GM12878 (cell line): ENCODE results near the gene HID1. TPM values are rescaled to one million over a fixed set of nuclear protein-coding genes. Genes with fewer than 3 reads are reported as not detected.

Source experiments
- ATAC-seq: fragments of 200-7000 bp; cut with Tn5 transposase; 3 replicates; pipeline ENCODE4 v1.9.1; 2020; ENCODE audit warnings: mild to moderate bottlenecking, moderate library complexity
- BruUV-seq: library from RNA; stranded (reverse); fragments of 400-500 nt; replicated peaks from 2 replicates; lab custom pipeline; 2021; lab: Mats Ljungman, UMichigan
- CTCF ChIA-PET: fragments of 300-600 bp; sonication (Branson Sonifier 250); formaldehyde crosslinking; extraction: SDS; loops from one replicate; lab custom pipeline; 2021; ENCODE audit warnings: inconsistent platforms; lab: Yijun Ruan, JAX
- POLR2A ChIA-PET: fragments of 350-600 bp; formaldehyde crosslinking; extraction: SDS; loops from one replicate; lab custom pipeline; 2021; ENCODE audit warnings: inconsistent platforms; lab: Charles Lee
- RAD21 ChIA-PET: fragments of 300-600 bp; sonication (Branson Sonifier 250); formaldehyde crosslinking; loops from one replicate; lab custom pipeline; 2023; ENCODE audit warnings: antibody characterized with exemption; ENCODE audit not compliant: unreplicated experiment; lab: Charles Lee
- SMC1A ChIA-PET: fragments of 300-600 bp; sonication (Branson Sonifier 250); formaldehyde crosslinking; loops from one replicate; lab custom pipeline; 2023; ENCODE audit not compliant: unreplicated experiment, uncharacterized antibody; lab: Charles Lee
- DNase-seq: peaks from one replicate; pipeline ENCODE4 v3.0.0-alpha.2; 2011; ENCODE audit warnings: low read depth, low spot score
- FAIRE-seq: peaks from 3 replicates; lab custom pipeline; 2011; peaks lifted over from hg19 to GRCh38; lab: Jason Lieb, UNC
- H2AFZ ChIP-seq: 2 replicates; pipeline ENCODE4 v1.6.0; 2011; ENCODE audit warnings: low read depth, low read length, control low read depth; ENCODE audit not compliant: control insufficient read depth
- H3K27ac ChIP-seq: 2 replicates; pipeline ENCODE4 v1.5.1; 2011; ENCODE audit warnings: control low read depth; ENCODE audit not compliant: control insufficient read depth, insufficient read depth
- H3K27me3 ChIP-seq, 2 experiments: replicated peaks in 1 of 2; 2 replicates each; pipeline versions ENCODE4 v1.6.0 to v1.6.1; 2011; ENCODE audit warnings: low read length in 1 of 2; ENCODE audit not compliant: control insufficient read depth in 2 of 2, insufficient read depth in 2 of 2
- H3K36me3 ChIP-seq, 2 experiments: 2 replicates each; pipeline ENCODE4 v1.5.1; 2011; ENCODE audit warnings: low read length in 1 of 2; ENCODE audit not compliant: control insufficient read depth in 2 of 2, insufficient read depth in 2 of 2
- H3K4me1 ChIP-seq: 2 replicates; pipeline ENCODE4 v1.6.1; 2011; ENCODE audit warnings: mild to moderate bottlenecking, low read length, moderate library complexity, mixed read lengths; ENCODE audit not compliant: control insufficient read depth, insufficient read depth
- H3K4me2 ChIP-seq: 2 replicates; pipeline ENCODE4 v1.6.0; 2011; ENCODE audit warnings: control low read depth; ENCODE audit not compliant: control insufficient read depth, insufficient read depth
- H3K4me3 ChIP-seq: fragments of 200-600 bp; sonication (generic); 2 replicates; pipeline ENCODE4 v1.5.1; 2016
- H3K79me2 ChIP-seq: 2 replicates; pipeline ENCODE4 v1.6.0; 2011; ENCODE audit warnings: low read length; ENCODE audit not compliant: control insufficient read depth, insufficient read depth
- H3K9ac ChIP-seq: 2 replicates; pipeline ENCODE4 v1.8.0; 2011; ENCODE audit warnings: low read length, control low read depth, mixed read lengths; ENCODE audit not compliant: control insufficient read depth, insufficient read depth
- H3K9me3 ChIP-seq: replicated peaks from 3 replicates; pipeline ENCODE4 v1.5.1; 2011; ENCODE audit warnings: mild to moderate bottlenecking, low read length; ENCODE audit not compliant: control insufficient read depth, insufficient read depth
- H4K20me1 ChIP-seq: 2 replicates; pipeline ENCODE4 v1.6.0; 2011; ENCODE audit not compliant: control insufficient read depth, insufficient read depth
- CBFB ChIP-seq: IDR thresholded peaks from 2 replicates; pipeline ENCODE4 v1.6.1; 2016; ENCODE audit warnings: antibody characterized with exemption, low read depth
- EED ChIP-seq: sonication (generic); IDR thresholded peaks from 2 replicates; pipeline ENCODE4 v1.6.1; 2016; ENCODE audit warnings: antibody characterized with exemption, low read depth
- EGR1 ChIP-seq, 2 experiments: IDR thresholded peaks; 1 replicate in 1 of 2; 2 replicates in 1 of 2; pipeline ENCODE4 v1.6.1; 2011 to 2012; ENCODE audit warnings: low read depth in 2 of 2, low read length in 2 of 2, borderline replicate concordance in 1 of 2, mild to moderate bottlenecking in 1 of 2, moderate library complexity in 1 of 2
- EZH2 ChIP-seq: IDR thresholded peaks from 2 replicates; pipeline ENCODE4 v1.6.1; 2012; ENCODE audit warnings: low read depth, mild to moderate bottlenecking, control low read depth, inconsistent platforms, low read length, borderline replicate concordance; ENCODE audit not compliant: control insufficient read depth
- HCFC1 ChIP-seq: fragments of 150-350 bp; IDR thresholded peaks from 2 replicates; pipeline ENCODE4 v1.6.1; 2014; ENCODE audit warnings: low read length
- KLF5 ChIP-seq: fragments of 450-650 bp; IDR thresholded peaks from 2 replicates; pipeline ENCODE4 v1.6.1; 2014; ENCODE audit warnings: mild to moderate bottlenecking; ENCODE audit not compliant: partially characterized antibody
- MTA3 ChIP-seq: IDR thresholded peaks from 2 replicates; pipeline ENCODE4 v1.6.1; 2012; ENCODE audit warnings: low read length, inconsistent platforms, borderline replicate concordance
- PML ChIP-seq: IDR thresholded peaks from 2 replicates; pipeline ENCODE4 v1.6.1; 2012; ENCODE audit warnings: low read length, inconsistent platforms
- RAD51 ChIP-seq: fragments of 450-650 bp; IDR thresholded peaks from 2 replicates; pipeline ENCODE4 v1.6.1; 2016; ENCODE audit warnings: moderate library complexity, mild to moderate bottlenecking, inconsistent platforms
- RCOR1 ChIP-seq: conservative IDR thresholded peaks from 2 replicates; pipeline ENCODE4 v1.6.1; 2012; ENCODE audit warnings: low read depth, low read length, improper control_type of control experiment
- SMAD5 ChIP-seq: IDR thresholded peaks from 2 replicates; pipeline ENCODE4 v1.6.1; 2016; ENCODE audit warnings: antibody characterized with exemption, low read depth
- TAF1 ChIP-seq: IDR thresholded peaks from 2 replicates; pipeline ENCODE4 v1.6.1; 2011; ENCODE audit warnings: mild to moderate bottlenecking, low read depth, low read length, borderline replicate concordance
- TCF7 ChIP-seq: IDR thresholded peaks from 2 replicates; pipeline ENCODE4 v1.6.1; 2014; ENCODE audit warnings: antibody characterized with exemption, borderline replicate concordance
- YBX1 ChIP-seq: fragments of 450-650 bp; IDR thresholded peaks from 2 replicates; pipeline ENCODE4 v1.6.1; 2016; ENCODE audit warnings: antibody characterized with exemption
- ZBED1 ChIP-seq: IDR thresholded peaks from 2 replicates; pipeline ENCODE4 v1.6.1; 2016; ENCODE audit warnings: borderline replicate concordance
- ZNF207 ChIP-seq: fragments of 450-650 bp; IDR thresholded peaks from 2 replicates; pipeline ENCODE4 v1.6.1; 2014; ENCODE audit warnings: antibody characterized with exemption, mild to moderate bottlenecking, borderline replicate concordance
- WGBS: methylation state at CpG from one replicate; pipeline ENCODE4 v1.1.6; 2016; ENCODE audit warnings: low lambda C conversion rate; ENCODE audit not compliant: insufficient replicate concordance, insufficient coverage; ENCODE audit errors: missing lambda C conversion rate; 5-methylcytosine and 5-hydroxymethylcytosine counted together
- in situ Hi-C: fragments of 300-500 bp; cut with MboI; formaldehyde crosslinking; loops from 9 replicates; pipeline ENCODE4 v1.14.3; 2018; ENCODE audit warnings: mixed read lengths
- intact Hi-C: fragments of 100-400 bp; cut with micrococcal nuclease; formaldehyde crosslinking; loops from one replicate; pipeline ENCODE4 v1.14.2; 2022; ENCODE audit not compliant: unreplicated experiment
- polyA plus RNA-seq, 11 experiments: library from polyadenylated mRNA; depleted of rRNA in 4 of 11; unstranded in 6 of 11; stranded (reverse) in 5 of 11; fragments of >200 nt; fragmentation: Nextera tagmentation in 4 of 11; fragmentation: Illumina TruSeq in 1 of 11; extraction: Ambion mirVana in 4 of 11; extraction: Trizol in 1 of 11; gene quantifications; 1 replicate in 1 of 11; 2 replicates in 10 of 11; pipeline versions ENCODE4 v1.2.1 to v1.2.3, GENCODE V29; 2011 to 2016; ENCODE audit warnings: inconsistent platforms in 2 of 11, missing spikeins in 2 of 11, low read depth in 1 of 11
- total RNA-seq, 4 experiments: library from RNA; depleted of rRNA in 3 of 4; stranded (reverse); fragments of >200 nt in 3 of 4; fragmentation: Illumina TruSeq in 1 of 4; extraction: Trizol in 1 of 4; gene quantifications; 2 replicates each; pipeline versions ENCODE4 v1.2.1 to v1.2.3, GENCODE V29; 2013 to 2021
- TF ChIP-seq, protein P1 (sequence below): fragments of 450-650 bp; IDR thresholded peaks from 2 replicates; pipeline ENCODE4 v1.6.1; 2018; ENCODE audit warnings: mild to moderate bottlenecking, low read depth, moderate library complexity; ENCODE audit not compliant: partially characterized antibody
- TF ChIP-seq, protein P2 (sequence below): IDR thresholded peaks from 2 replicates; pipeline ENCODE4 v1.6.1; 2012; ENCODE audit warnings: low read depth, low read length, improper control_type of control experiment
- TF ChIP-seq, protein P3 (sequence below): fragments of 450-650 bp; formaldehyde crosslinking; IDR thresholded peaks from 2 replicates; pipeline ENCODE4 v1.4.0; 2022; ENCODE audit warnings: mild to moderate bottlenecking, moderate library complexity

The HID1 gene
- total and polyA plus RNA-seq, 10 of the 15 experiments (the other 5 are each of a cell fraction or from before 2014, with no cell fraction given): 0.04 to 0.77 (median 0.32) TPM; not detected in 2

DNA sequence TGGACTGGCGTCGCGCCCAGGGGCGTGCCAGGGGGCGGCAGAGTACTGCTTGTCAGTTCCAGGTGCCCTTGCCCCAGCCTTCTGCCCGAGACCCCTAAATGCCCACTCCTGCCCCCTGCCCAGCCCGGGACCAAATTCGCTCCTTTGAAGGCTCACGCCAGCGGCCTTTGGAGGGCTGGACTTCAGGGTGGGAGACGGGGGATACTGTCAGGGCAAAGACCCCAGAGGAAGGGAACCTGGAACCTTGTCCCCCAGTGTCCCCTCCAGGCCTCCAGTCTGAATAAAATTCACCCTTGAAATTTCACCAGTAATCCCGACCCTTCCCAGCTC, 36.1 kb downstream of the HID1 start:
- ATAC-seq (no peak), DNase-seq (no peak), FAIRE-seq (no peak)
- H3K4me3 ChIP-seq: no peak overlapping the region
- H3K79me2 ChIP-seq: no peaks in the 10 kb centered on the region
- H4K20me1 ChIP-seq: no peaks in the 10 kb centered on the region
- no peak overlapping the region for H2AFZ ChIP-seq
- no peak overlapping the region for H3K27ac ChIP-seq
- no peaks in the 10 kb centered on the region for H3K9me3 ChIP-seq
- CTCF ChIA-PET: interaction anchor here (0.7 kb wide), 2 partner anchors 13 to 355 kb away, joined by 3 to 5 read pairs; no protein-coding TSS in a partner anchor
- RAD21 ChIA-PET: no interaction called here
- 3% methylated on average over 12 of the region's 12 CpGs for WGBS
- SMC1A ChIA-PET: no interaction called here
- POLR2A ChIA-PET: no interaction called here
- no peaks in the 10 kb centered on the region for H3K36me3 ChIP-seq
- H3K4me1 ChIP-seq: no peaks in the 10 kb centered on the region
- H3K27me3 ChIP-seq: peaks cover 6 to 9% of the 10 kb centered on the region in 2 experiments
- in situ Hi-C loops (no loop called here), intact Hi-C loops (no loop called here)
- no TSS peak for BruUV-seq
- TF ChIP-seq SMAD5 (no peak), TCF7 (no peak), EZH2 (no peak), KLF5 (no peak), PML (no peak), RCOR1 (no peak), CBFB (no peak), EED (no peak), TAF1 (no peak), ZBED1 (no peak), HCFC1 (no peak), RAD51 (no peak), EGR1 (IDR thresholded peaks at IDR 0.05; ENCODE audit: borderline replicate concordance in 1 of 2, low read depth in 2 of 2, low read length in 2 of 2) (no peak), MTA3 (no peak), YBX1 (no peak), ZNF207 (no peak)
- TF ChIP-seq, protein P1, sequence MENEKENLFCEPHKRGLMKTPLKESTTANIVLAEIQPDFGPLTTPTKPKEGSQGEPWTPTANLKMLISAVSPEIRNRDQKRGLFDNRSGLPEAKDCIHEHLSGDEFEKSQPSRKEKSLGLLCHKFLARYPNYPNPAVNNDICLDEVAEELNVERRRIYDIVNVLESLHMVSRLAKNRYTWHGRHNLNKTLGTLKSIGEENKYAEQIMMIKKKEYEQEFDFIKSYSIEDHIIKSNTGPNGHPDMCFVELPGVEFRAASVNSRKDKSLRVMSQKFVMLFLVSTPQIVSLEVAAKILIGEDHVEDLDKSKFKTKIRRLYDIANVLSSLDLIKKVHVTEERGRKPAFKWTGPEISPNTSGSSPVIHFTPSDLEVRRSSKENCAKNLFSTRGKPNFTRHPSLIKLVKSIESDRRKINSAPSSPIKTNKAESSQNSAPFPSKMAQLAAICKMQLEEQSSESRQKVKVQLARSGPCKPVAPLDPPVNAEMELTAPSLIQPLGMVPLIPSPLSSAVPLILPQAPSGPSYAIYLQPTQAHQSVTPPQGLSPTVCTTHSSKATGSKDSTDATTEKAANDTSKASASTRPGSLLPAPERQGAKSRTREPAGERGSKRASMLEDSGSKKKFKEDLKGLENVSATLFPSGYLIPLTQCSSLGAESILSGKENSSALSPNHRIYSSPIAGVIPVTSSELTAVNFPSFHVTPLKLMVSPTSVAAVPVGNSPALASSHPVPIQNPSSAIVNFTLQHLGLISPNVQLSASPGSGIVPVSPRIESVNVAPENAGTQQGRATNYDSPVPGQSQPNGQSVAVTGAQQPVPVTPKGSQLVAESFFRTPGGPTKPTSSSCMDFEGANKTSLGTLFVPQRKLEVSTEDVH: no peak
- TF ChIP-seq, protein P2, sequence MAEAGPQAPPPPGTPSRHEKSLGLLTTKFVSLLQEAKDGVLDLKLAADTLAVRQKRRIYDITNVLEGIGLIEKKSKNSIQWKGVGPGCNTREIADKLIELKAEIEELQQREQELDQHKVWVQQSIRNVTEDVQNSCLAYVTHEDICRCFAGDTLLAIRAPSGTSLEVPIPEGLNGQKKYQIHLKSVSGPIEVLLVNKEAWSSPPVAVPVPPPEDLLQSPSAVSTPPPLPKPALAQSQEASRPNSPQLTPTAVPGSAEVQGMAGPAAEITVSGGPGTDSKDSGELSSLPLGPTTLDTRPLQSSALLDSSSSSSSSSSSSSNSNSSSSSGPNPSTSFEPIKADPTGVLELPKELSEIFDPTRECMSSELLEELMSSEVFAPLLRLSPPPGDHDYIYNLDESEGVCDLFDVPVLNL: no peak
- TF ChIP-seq, protein P3, sequence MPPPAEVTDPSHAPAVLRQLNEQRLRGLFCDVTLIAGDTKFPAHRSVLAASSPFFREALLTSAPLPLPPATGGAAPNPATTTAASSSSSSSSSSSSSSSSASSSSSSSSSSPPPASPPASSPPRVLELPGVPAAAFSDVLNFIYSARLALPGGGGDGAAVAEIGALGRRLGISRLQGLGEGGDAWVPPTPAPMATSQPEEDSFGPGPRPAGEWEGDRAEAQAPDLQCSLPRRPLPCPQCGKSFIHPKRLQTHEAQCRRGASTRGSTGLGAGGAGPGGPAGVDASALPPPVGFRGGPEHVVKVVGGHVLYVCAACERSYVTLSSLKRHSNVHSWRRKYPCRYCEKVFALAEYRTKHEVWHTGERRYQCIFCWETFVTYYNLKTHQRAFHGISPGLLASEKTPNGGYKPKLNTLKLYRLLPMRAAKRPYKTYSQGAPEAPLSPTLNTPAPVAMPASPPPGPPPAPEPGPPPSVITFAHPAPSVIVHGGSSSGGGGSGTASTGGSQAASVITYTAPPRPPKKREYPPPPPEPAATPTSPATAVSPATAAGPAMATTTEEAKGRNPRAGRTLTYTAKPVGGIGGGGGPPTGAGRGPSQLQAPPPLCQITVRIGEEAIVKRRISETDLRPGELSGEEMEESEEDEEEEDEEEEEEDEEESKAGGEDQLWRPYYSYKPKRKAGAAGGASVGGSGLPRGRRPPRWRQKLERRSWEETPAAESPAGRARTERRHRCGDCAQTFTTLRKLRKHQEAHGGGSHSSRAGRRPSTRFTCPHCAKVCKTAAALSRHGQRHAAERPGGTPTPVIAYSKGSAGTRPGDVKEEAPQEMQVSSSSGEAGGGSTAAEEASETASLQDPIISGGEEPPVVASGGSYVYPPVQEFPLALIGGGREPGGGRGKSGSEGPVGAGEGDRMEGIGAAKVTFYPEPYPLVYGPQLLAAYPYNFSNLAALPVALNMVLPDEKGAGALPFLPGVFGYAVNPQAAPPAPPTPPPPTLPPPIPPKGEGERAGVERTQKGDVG (CRISPR knock-in tag): no peak
- H3K9ac ChIP-seq: no peak overlapping the region
- H3K4me2 ChIP-seq: no peak overlapping the region
